Stimulated activated CD8-positive, alpha-beta memory T cell treated with anti-CD3 and anti-CD28 coated beads, Interleukin-12 subunit alpha, Interleukin-12 subunit beta, amount 100 ng/mL, for 1 hour (primary cell): ENCODE results near the gene ANKS1B.

Experiments used
- DNase-seq: peaks from one replicate; pipeline ENCODE4 v3.0.0-alpha.2; 2020; ENCODE audit warnings: low read depth

Gene ANKS1B

GRCh38 chr12:99960311-99960710, 24.4 kb downstream of the ANKS1B start:
- no peak for DNase-seq

- no peak for DNase-seq
These were observed 25.1 kb downstream of the ANKS1B start for GRCh38 chr12:99959549-99960170.

GRCh38 chr12:99957866-99958466, 26.8 kb downstream of the ANKS1B start:
- no peak for DNase-seq

GRCh38 chr12:99954724-99955123, 30.0 kb downstream of the ANKS1B start:
- no peak for DNase-seq

- DNase-seq, result no peak
These were observed 36.4 kb downstream of the ANKS1B start for GRCh38 chr12:99948370-99948769.

GRCh38 chr12:99946131-99946530, 38.6 kb downstream of the ANKS1B start:
- DNase-seq, result no peak

- no peak for DNase-seq
These were observed 49.1 kb downstream of the ANKS1B start for GRCh38 chr12:99935608-99936007.

GRCh38 chr12:99926511-99927169, 58.1 kb downstream of the ANKS1B start:
- no peak for DNase-seq

GRCh38 chr12:99920353-99920960, 64.3 kb downstream of the ANKS1B start:
- DNase-seq, result no peak

GRCh38 chr12:99917711-99918402, 66.9 kb downstream of the ANKS1B start:
- no peak for DNase-seq

- no peak for DNase-seq
These were observed 68.2 kb downstream of the ANKS1B start for GRCh38 chr12:99916555-99916954.

- DNase-seq, result no peak
These were observed 69.3 kb downstream of the ANKS1B start for GRCh38 chr12:99915251-99916082.

GRCh38 chr12:99914206-99914605, 70.5 kb downstream of the ANKS1B start:
- no peak for DNase-seq

- no peak for DNase-seq
These were observed 72.8 kb downstream of the ANKS1B start for GRCh38 chr12:99911967-99912366.

- no peak for DNase-seq
These were observed 73.7 kb downstream of the ANKS1B start for GRCh38 chr12:99911081-99911480.

GRCh38 chr12:99910342-99910741, 74.4 kb downstream of the ANKS1B start:
- no peak for DNase-seq

- DNase-seq, result no peak
These were observed 77.8 kb downstream of the ANKS1B start for GRCh38 chr12:99906786-99907579.

GRCh38 chr12:99901181-99901580, 83.6 kb downstream of the ANKS1B start:
- DNase-seq, result no peak

- DNase-seq, result no peak
These were observed 86.1 kb downstream of the ANKS1B start for GRCh38 chr12:99898645-99899044.

GRCh38 chr12:99879439-99879838, 105.3 kb downstream of the ANKS1B start:
- DNase-seq, result no peak

GRCh38 chr12:99875081-99875480, 109.7 kb downstream of the ANKS1B start:
- DNase-seq, result no peak
